HG03342 (cell line): ENCODE data around the gene TNFRSF25.

ENCODE experiments used
- ATAC-seq: cut with Tn5 transposase; IDR thresholded peaks from one replicate; pipeline ENCODE4 v1.9.1; 2021; ENCODE audit warnings: mild to moderate bottlenecking, moderate library complexity; ENCODE audit not compliant: unreplicated experiment

Gene TNFRSF25

DNA sequence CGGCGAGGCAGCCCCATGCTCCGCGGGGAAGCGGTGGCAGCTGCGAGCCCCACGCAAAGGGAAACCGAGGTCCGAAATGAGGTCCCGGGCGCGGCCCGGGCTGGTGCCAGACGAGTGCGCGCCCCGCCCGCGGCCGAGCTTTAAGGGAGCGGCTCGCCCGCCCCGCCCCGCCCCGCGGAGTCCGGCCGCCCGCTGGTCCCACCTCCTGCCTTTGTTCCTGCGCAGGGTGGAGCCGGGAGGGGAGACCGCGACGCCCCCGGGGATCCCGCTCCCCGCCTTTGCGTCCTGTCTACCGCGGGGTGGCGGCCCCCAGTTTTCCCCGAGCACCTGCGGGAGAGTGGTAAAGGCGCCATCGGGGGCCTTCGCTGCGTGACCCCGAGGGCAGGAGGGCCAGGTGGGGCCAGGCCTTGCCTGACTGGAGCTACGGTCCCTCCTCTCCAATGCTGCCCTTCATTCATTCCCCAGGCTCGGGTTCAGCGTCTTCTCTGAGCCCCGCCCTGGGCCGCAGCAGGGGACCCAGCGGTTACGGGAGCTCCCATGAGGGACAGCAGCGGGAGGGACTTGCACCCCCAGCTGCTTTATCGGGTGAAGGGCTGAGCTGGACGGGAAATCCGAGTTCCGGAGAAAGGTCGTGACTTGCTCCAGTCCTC lies 46.0 kb downstream of the TNFRSF25 start, which contains the start of gene HES2:
Gene HES2, minus strand, starts transcription at position 116 of the 650 bp plus-strand sequence. Its CDS starts 99 bp downstream, at position 17.
- ATAC-seq, result no peak

DNA sequence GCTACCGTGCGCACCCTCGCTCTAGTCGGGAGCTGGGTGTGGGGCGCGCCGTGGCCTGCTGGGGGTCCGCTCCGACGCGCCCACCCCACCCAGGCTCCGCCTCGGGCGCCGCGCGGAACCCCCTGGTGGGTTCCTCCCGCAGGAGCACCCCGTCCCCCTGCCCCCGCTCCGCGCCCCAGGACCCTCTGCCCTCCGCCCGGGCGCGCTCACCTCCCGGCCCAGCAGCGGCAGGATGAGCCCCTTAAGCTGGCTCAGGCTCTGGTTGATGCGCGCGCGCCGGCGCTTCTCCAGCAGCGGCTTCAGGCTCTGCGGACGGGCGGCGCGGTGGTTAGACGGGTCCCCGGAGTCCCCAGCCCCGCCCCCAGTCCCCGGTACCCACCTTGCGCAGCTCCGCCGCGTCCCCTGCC lies 46.6 kb downstream of the TNFRSF25 start:
- no peak for ATAC-seq

- ATAC-seq, result no peak
Observed at GRCh38 chr1:6418668-6419396, 47.1 kb downstream of the TNFRSF25 start.

DNA sequence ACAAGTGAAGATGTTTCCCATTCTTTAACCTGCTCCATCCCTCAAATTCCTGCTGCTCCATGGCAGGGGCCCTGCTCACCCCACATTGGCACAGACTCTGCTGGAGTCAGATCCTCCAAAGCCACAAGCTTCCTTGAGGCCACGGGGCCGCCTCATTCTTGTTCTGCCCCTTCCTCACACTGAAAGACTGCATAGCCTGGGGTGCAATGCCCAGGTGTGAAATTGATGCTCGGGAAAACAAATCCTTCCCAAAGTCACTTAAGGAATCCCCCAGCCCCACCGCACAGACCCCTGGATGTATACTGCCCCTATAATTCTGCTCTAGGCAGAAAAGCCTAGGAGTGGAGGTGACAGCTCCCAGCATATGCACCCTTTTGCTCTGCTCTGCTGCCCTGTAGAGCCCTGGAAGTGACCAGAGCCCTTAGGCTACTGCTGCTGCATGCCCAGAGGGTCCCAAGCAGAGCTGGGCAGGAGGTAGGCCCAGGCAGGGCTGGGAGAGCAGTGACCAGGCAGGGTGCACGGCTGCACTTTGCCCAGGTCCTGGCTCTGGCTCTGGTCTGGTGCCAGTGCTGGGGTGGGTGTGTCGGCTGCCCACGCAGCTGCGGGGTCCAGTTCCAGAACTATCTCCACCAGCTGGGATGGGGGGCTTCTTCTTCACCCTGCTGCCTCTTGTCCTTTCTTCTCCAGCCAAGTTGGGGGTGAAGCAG lies 47.9 kb downstream of the TNFRSF25 start:
- ATAC-seq, result no peak

DNA sequence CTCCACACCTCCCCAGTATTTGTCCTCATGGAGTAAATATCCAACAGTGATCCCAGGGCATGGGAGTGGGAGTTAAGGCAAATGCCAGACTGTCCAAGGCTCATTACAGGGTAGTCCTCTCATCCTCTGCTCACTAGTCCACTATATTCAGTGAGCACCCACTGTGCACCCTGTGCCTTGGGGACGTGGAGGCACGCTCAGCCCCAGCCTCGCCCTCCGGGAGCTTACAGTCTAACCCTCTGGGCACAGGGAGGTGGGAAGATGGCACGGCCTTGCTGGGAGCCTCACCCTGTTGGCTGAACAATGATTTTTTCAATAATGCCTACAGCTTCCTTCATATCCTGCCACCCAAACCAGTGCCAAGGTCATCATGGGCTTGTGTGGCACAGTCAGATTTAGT lies 49.1 kb downstream of the TNFRSF25 start:
- ATAC-seq, result no peak

- ATAC-seq, result no peak
Observed at GRCh38 chr1:6416295-6416656, 49.7 kb downstream of the TNFRSF25 start.

GRCh38 chr1:6414881-6415626 lies 50.9 kb downstream of the TNFRSF25 start:
- ATAC-seq, result no peak

DNA sequence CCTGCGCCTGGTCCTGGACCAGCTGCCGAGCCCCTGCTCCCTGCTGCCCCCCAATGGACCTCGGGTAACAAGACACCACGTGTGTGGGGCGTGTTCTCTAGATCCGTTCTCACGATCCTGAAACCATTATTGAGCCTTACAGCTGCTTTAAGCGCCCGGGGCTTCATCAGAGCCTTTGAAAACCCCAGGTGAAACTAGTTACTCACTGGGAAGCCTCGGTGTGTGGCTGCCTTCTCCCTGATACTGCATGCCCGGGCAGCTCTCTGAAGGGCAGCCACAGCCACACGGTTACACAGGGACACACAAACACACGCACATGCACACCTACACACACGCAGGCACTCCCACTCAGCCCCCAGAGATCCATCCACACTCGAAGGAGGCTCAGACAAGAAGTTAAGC lies 51.5 kb downstream of the TNFRSF25 start:
- ATAC-seq, result peak; percentile 62

GRCh38 chr1:6412896-6413295 lies 53.1 kb downstream of the TNFRSF25 start:
- no peak for ATAC-seq
